Stomach (tissue), 9 donors: ENCODE data around the gene TMEM170A. TPM values are rescaled to one million over a fixed set of nuclear protein-coding genes. Genes with fewer than 3 reads are reported as not detected.

Source experiments
- DNase-seq, 2 donors: peaks; one replicate each; pipeline versions ENCODE4 v3.0.0 to v3.0.0-alpha.2; 2013 to 2019
- H3K27ac ChIP-seq, 5 donors: fragments of 200-600 bp in 4 of 5; sonication (generic) in 4 of 5; one replicate each; pipeline ENCODE4 v1.5.1; 2013 to 2019; ENCODE audit warnings: mild to moderate bottlenecking in 1 of 5, moderate library complexity in 1 of 5
- H3K27me3 ChIP-seq, 3 donors: fragments of 200-600 bp; sonication (generic); one replicate each; pipeline ENCODE4 v1.5.1; 2017 to 2019; ENCODE audit warnings: mixed run types in 1 of 3
- H3K36me3 ChIP-seq, 4 donors: fragments of 200-600 bp; sonication (generic); 1 replicate in 3 of 4; 2 replicates in 1 of 4; pipeline ENCODE4 v1.5.1; 2016 to 2019
- H3K4me1 ChIP-seq, 4 donors: fragments of 200-600 bp; sonication (generic); one replicate each; pipeline ENCODE4 v1.5.1; 2016 to 2019
- H3K4me3 ChIP-seq, 4 donors: fragments of 200-600 bp; sonication (generic) in 3 of 4; one replicate each; pipeline ENCODE4 v1.5.1; 2016 to 2019; ENCODE audit warnings: mild to moderate bottlenecking in 1 of 4
- H3K9me3 ChIP-seq, 4 donors: fragments of 200-600 bp; sonication (generic); one replicate each; pipeline ENCODE4 v1.5.1; 2016 to 2019
- EP300 ChIP-seq: sonication (generic); formaldehyde crosslinking; IDR thresholded peaks from one replicate; pipeline ENCODE4 v1.6.1; 2017; ENCODE audit warnings: antibody characterized with exemption
- POLR2A ChIP-seq, 4 donors: fragments of 450-650 bp; IDR thresholded peaks; one replicate each; pipeline ENCODE4 v1.6.1; 2016; ENCODE audit warnings: antibody characterized with exemption in 4 of 4, control low read depth in 2 of 4, mild to moderate bottlenecking in 1 of 4, moderate library complexity in 1 of 4
- POLR2AphosphoS5 ChIP-seq, 3 donors: sonication (generic); formaldehyde crosslinking; IDR thresholded peaks; one replicate each; pipeline ENCODE4 v1.6.1; 2016; ENCODE audit warnings: antibody characterized with exemption in 3 of 3
- WGBS, 5 donors: extraction: QIAGEN DNeasy Blood & Tissue Kit in 3 of 5; methylation state at CpG; one replicate each; pipeline versions ENCODE4 v1.1.5 to v1.1.7; 2013 to 2018; 5-methylcytosine and 5-hydroxymethylcytosine counted together
- intact Hi-C: fragments of 100-400 bp; cut with DNase I; formaldehyde crosslinking; loops from one replicate; pipeline ENCODE4 v1.15.1; 2023; ENCODE audit warnings: low total_unique reads
- polyA plus RNA-seq, 3 donors: library from polyadenylated mRNA; stranded (reverse); fragments of 200-250 nt; gene quantifications; one replicate each; pipeline ENCODE4 v1.2.3, GENCODE V29; 2013
- total RNA-seq, 5 donors: library from RNA; depleted of rRNA; stranded (reverse); fragments of >200 nt; gene quantifications; one replicate each; pipeline versions ENCODE4 v1.1.0 to v1.2.3, GENCODE V29; 2014 to 2016
- TF ChIP-seq, protein P1 (sequence below), 7 experiments: fragments of 450-650 bp in 4 of 7; fragments of 200-600 bp in 3 of 7; sonication (generic) in 3 of 7; IDR thresholded peaks; one replicate each; pipeline ENCODE4 v1.5.1; 2016 to 2019; ENCODE audit warnings: antibody characterized with exemption in 7 of 7, control low read depth in 2 of 7, mild to moderate bottlenecking in 1 of 7
- donor health status: healthy with polysubstance abuse.
- donor health status: Bipolar disorder and iron deficiency.
- donor health status: healthy.

Gene TMEM170A
- total and polyA plus RNA-seq, 8 donors = 3.6 to 134 (median 9.6) TPM

DNA sequence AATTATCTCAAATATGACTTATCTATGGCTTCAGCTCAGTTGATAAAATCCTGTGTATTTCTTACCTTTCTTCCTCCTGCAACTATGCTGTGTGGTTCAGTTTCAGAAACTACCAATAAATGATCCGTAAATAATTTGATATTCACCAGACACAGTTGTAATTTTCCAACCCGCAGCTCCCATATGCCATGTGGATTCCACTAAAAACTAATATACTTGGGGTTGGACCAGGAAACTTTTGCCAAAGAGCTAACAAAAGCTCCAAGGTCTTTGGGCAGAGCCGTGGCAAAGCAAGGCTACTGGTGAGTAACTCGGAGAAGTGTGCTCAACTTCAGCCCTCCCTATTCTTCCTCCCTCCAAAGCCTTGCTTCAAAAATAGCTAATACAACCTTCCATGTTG lies 33.1 kb upstream of the TMEM170A start:
- Histone ChIP-seq H3K36me3 (no peaks in the 10 kb centered on the region), H3K4me3 (no peak overlapping the region), H3K9me3 (no peaks in the 10 kb centered on the region), H3K4me1 (peaks cover 11 to 20% (median 14%) of the 10 kb centered on the region in 4 donors), H3K27me3 (peaks cover 0 to 34% (median 22%) of the 10 kb centered on the region in 3 donors), H3K27ac (no peak overlapping the region)
- DNase-seq = no peak
- 30 to 53% (median 47%) methylated on average over 4 of the region's 4 CpGs for WGBS, 5 donors
- TF ChIP-seq POLR2A (IDR thresholded peaks at IDR 0.05) = no peak
- intact Hi-C loops = no loop called here

DNA sequence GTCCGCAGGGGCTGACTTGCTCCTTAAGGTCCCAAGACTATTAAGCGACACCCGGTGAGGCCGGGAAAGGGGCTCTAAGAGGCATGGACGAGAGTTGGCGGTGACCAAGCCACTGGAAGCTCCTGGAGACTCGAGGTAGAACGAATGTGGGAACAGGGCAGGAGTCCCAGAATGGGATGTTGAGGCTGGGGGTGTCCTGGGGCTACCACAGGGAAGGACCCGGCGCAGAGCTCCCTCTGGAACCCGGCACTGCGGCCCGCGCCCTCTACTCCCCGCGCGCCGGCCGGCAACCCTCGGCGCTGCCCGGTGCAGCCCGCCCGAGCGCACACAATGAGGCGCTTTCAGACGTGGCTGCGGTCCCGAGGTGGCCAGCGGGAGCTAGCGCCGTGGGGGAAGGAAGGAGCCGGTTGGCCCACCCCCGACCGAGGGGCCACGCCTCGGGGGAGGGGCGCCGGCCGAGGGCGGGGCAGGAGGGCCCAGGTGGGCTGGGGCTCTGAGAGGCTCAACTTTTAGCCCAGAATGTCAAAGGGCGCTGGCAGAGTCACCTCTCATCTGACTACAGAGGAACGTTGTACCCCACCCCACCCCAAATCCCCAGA lies 30.7 kb upstream of the TMEM170A start, which contains the start of gene CHST6:
Gene CHST6, minus strand, starts transcription at position 366 of the 599 bp plus-strand sequence. CDS start 15,613 bp downstream, outside the sequence.
- Histone ChIP-seq H3K4me3 (peak within 1 kb of the TSS; percentile 22 to 52 (median 32)), H3K27me3 (peaks cover 0 to 46% (median 25%) of the 10 kb centered on the region in 3 donors), H3K36me3 (no peaks in the 10 kb centered on the region), H3K9me3 (no peaks in the 10 kb centered on the region), H3K27ac (no peak within 1 kb of the TSS), H3K4me1 (peaks cover 11 to 20% (median 14%) of the 10 kb centered on the region in 4 donors)
- intact Hi-C loops = no loop called here
- WGBS, 5 donors = 2 to 13% (median 4%) methylated on average over 10 to 43 of the region's 43 CpGs
- peak in 1 of 2 donors; percentile 76 for DNase-seq
- no peak for TF ChIP-seq EP300
- no peak for TF ChIP-seq POLR2AphosphoS5 (IDR thresholded peaks at IDR 0.05)
- TF ChIP-seq POLR2A (IDR thresholded peaks at IDR 0.05) = no peak

GRCh38 chr16:75494661-75495075 lies 30.2 kb upstream of the TMEM170A start:
- no peak overlapping the region for H3K27ac ChIP-seq
- H3K36me3 ChIP-seq = no peaks in the 10 kb centered on the region
- peaks cover 11 to 20% (median 14%) of the 10 kb centered on the region in 4 donors for H3K4me1 ChIP-seq
- H3K4me3 ChIP-seq = peak overlapping the region; percentile 22 to 52 (median 32)
- no peaks in the 10 kb centered on the region for H3K9me3 ChIP-seq
- peak in 1 of 2 donors; percentile 29 for DNase-seq
- H3K27me3 ChIP-seq = peaks cover 0 to 46% (median 25%) of the 10 kb centered on the region in 3 donors
- 4 to 8% (median 8%) methylated on average over 10 to 26 of the region's 26 CpGs for WGBS, 5 donors
- intact Hi-C loops = no loop called here
- TF ChIP-seq, protein P1, sequence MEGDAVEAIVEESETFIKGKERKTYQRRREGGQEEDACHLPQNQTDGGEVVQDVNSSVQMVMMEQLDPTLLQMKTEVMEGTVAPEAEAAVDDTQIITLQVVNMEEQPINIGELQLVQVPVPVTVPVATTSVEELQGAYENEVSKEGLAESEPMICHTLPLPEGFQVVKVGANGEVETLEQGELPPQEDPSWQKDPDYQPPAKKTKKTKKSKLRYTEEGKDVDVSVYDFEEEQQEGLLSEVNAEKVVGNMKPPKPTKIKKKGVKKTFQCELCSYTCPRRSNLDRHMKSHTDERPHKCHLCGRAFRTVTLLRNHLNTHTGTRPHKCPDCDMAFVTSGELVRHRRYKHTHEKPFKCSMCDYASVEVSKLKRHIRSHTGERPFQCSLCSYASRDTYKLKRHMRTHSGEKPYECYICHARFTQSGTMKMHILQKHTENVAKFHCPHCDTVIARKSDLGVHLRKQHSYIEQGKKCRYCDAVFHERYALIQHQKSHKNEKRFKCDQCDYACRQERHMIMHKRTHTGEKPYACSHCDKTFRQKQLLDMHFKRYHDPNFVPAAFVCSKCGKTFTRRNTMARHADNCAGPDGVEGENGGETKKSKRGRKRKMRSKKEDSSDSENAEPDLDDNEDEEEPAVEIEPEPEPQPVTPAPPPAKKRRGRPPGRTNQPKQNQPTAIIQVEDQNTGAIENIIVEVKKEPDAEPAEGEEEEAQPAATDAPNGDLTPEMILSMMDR (IDR thresholded peaks at IDR 0.05) = no peak
- no peak for TF ChIP-seq EP300
- TF ChIP-seq POLR2A (IDR thresholded peaks at IDR 0.05) = no peak
- no peak for TF ChIP-seq POLR2AphosphoS5 (IDR thresholded peaks at IDR 0.05)

DNA sequence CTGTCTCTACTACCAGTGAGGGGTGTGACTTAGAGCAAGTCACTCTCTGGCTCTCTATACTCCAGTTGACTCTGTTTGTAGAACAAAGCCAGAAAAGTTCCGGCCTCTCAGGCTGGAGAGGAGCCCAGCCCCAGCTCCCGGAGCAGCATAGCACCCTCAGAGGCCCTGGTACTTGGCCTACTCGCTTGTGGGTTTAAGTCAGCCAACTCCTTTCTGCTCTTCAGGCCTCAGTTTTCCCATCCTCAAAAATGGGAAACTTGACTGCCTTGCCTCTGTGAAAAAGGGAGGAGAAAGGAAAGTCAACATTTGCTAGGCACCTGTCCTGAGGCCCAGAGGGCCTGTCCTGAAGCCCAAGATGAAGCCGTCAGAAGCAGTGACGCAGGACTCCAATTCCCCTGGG lies 29.7 kb upstream of the TMEM170A start:
- Histone ChIP-seq H3K9me3 (no peaks in the 10 kb centered on the region), H3K4me3 (peak overlapping the region in 3 of 4 donors; percentile 30 to 52 (median 35)), H3K27me3 (peaks cover 0 to 46% (median 25%) of the 10 kb centered on the region in 3 donors), H3K36me3 (no peaks in the 10 kb centered on the region), H3K27ac (no peak overlapping the region), H3K4me1 (peaks cover 11 to 20% (median 14%) of the 10 kb centered on the region in 4 donors)
- no peak for TF ChIP-seq EP300
- no peak for DNase-seq
- 44 to 58% (median 54%) methylated on average over 5 of the region's 5 CpGs for WGBS, 5 donors
- intact Hi-C loops = no loop called here

DNA sequence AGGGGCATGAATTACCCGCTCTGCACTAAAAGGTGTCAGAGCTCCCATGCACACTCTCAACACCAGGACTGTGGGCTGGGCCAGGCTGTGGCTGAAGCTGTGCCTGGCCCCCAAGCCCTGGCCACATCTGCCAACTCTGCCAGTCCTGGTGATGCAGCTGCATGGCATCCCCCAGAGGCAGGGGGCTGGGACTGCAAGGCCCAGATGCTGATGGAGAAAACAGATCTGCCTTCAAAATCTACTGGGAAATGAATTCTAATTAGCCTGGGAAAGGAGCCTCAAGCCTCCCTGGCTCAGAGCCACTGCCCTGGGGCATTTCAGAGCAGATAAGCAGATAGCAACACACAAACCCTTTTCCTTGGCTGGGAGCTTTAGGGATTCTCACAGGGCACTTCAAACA lies 27.4 kb upstream of the TMEM170A start:
- Histone ChIP-seq H3K4me1 (peaks cover 11 to 16% (median 12%) of the 10 kb centered on the region in 4 donors), H3K4me3 (no peak overlapping the region), H3K27ac (no peak overlapping the region), H3K9me3 (no peaks in the 10 kb centered on the region), H3K36me3 (no peaks in the 10 kb centered on the region), H3K27me3 (peaks cover 0 to 51% (median 25%) of the 10 kb centered on the region in 3 donors)
- TF ChIP-seq POLR2AphosphoS5 (IDR thresholded peaks at IDR 0.05) = no peak
- TF ChIP-seq, protein P1 (IDR thresholded peaks at IDR 0.05) = no peak
- TF ChIP-seq POLR2A (IDR thresholded peaks at IDR 0.05) = no peak
- TF ChIP-seq EP300 = no peak
- intact Hi-C loops = no loop called here
- WGBS, 5 donors = 80 to 95% (median 90%) methylated on average over 1 of the region's 1 CpG
- peak in 1 of 2 donors; percentile 55 for DNase-seq

DNA sequence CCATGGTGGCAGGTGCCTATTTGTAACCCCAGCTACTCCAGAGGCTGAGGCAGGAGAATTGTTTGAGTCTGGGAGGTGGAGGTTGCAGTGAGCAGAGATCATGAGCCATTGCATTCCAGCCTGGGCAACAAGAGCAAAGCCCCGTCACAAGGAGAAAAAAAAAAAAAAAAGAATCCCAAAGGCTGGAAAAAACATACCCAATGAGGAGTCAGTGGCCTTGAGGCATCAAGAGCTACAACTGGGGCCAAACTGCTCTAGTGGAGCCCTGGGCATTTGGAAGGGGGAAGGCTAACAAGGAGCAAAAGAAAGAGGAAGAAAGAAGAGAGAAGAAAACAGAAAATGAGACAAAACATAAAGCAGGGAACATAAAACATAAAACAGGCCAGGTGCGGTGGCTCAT lies 23.8 kb upstream of the TMEM170A start:
- WGBS, 5 donors = 83 to 96% (median 92%) methylated on average over 2 of the region's 2 CpGs
- intact Hi-C loops = no loop called here
- DNase-seq = no peak
- no peaks in the 10 kb centered on the region for H3K4me1 ChIP-seq
- H3K27ac ChIP-seq = no peak overlapping the region
- no peaks in the 10 kb centered on the region for H3K9me3 ChIP-seq
- peaks cover 0 to 36% (median 4%) of the 10 kb centered on the region in 3 donors for H3K27me3 ChIP-seq
- H3K4me3 ChIP-seq = no peak overlapping the region
- H3K36me3 ChIP-seq = no peaks in the 10 kb centered on the region
- no peak for TF ChIP-seq POLR2A (IDR thresholded peaks at IDR 0.05)
- no peak for TF ChIP-seq POLR2AphosphoS5 (IDR thresholded peaks at IDR 0.05)
- TF ChIP-seq, protein P1 (IDR thresholded peaks at IDR 0.05) = no peak
- TF ChIP-seq EP300 = no peak
